Endodermal cell (in vitro differentiated cells): ENCODE measurements around the gene TNPO3. TPM values are rescaled to one million over a fixed set of nuclear protein-coding genes. Genes with fewer than 3 reads are reported as not detected.

ENCODE experiments used
- DNase-seq: peaks from one replicate; pipeline ENCODE4 v3.0.0-alpha.2; 2017
- H3K27ac ChIP-seq: 2 replicates; pipeline ENCODE4 v1.5.1; 2013; ENCODE audit warnings: mild to moderate bottlenecking, low read depth, low read length, moderate library complexity
- H3K27me3 ChIP-seq: 2 replicates; pipeline ENCODE4 v1.6.1; 2013; ENCODE audit warnings: mild to moderate bottlenecking, low read length, moderate library complexity; ENCODE audit not compliant: insufficient read depth, control insufficient read depth, poor library complexity, severe bottlenecking
- H3K36me3 ChIP-seq: 2 replicates; pipeline ENCODE4 v1.7.0; 2013; ENCODE audit warnings: mild to moderate bottlenecking, low read length, moderate library complexity; ENCODE audit not compliant: control insufficient read depth, insufficient read depth
- H3K4me1 ChIP-seq: one replicate; pipeline ENCODE4 v1.7.0; 2013; ENCODE audit warnings: low read length; ENCODE audit not compliant: control insufficient read depth, insufficient read depth
- H3K4me3 ChIP-seq: 2 replicates; pipeline ENCODE4 v1.5.1; 2013; ENCODE audit warnings: mild to moderate bottlenecking, low read length, moderate library complexity
- H3K9ac ChIP-seq: 2 replicates; pipeline ENCODE4 v1.6.1; 2013; ENCODE audit warnings: mild to moderate bottlenecking, low read length, moderate library complexity; ENCODE audit not compliant: poor library complexity, severe bottlenecking; ENCODE audit errors: extremely low read depth
- H3K9me3 ChIP-seq: 2 replicates; pipeline ENCODE4 v1.6.1; 2013; ENCODE audit warnings: mild to moderate bottlenecking, low read length, moderate library complexity; ENCODE audit not compliant: control insufficient read depth
- H3K27ac Mint-ChIP-seq: 2 replicates; pipeline ENCODE4 v1.8.0; 2020; ENCODE audit warnings: mixed read lengths
- H3K27me3 Mint-ChIP-seq: 2 replicates; pipeline ENCODE4 v1.8.0; 2021; ENCODE audit warnings: mild to moderate bottlenecking, mixed read lengths; ENCODE audit not compliant: insufficient read depth
- H3K36me3 Mint-ChIP-seq: 2 replicates; pipeline ENCODE4 v1.8.0; 2020; ENCODE audit warnings: low read depth, mixed read lengths
- H3K4me1 Mint-ChIP-seq: 2 replicates; pipeline ENCODE4 v1.8.0; 2020; ENCODE audit warnings: mixed read lengths
- H3K4me3 Mint-ChIP-seq: 2 replicates; pipeline ENCODE4 v1.8.0; 2020; ENCODE audit warnings: mild to moderate bottlenecking, moderate library complexity, mixed read lengths
- H3K9me3 Mint-ChIP-seq: 2 replicates; pipeline ENCODE4 v1.8.0; 2020; ENCODE audit warnings: mild to moderate bottlenecking, mixed read lengths
- WGBS, 2 experiments: methylation state at CpG; one replicate each; pipeline versions ENCODE4 v1.1.5 to v1.1.7; 2013; ENCODE audit warnings: missing lambda C conversion rate in 2 of 2, mixed read lengths in 1 of 2; ENCODE audit not compliant: insufficient coverage in 1 of 2, insufficient read length in 1 of 2; 5-methylcytosine and 5-hydroxymethylcytosine counted together
- total RNA-seq, 2 donors: library from RNA; stranded (reverse); fragmentation: NEBNext Ultra II Directional in 1 of 2; extraction: Animal tissue kit (Norgen Biotek cat#: 25700) in 1 of 2; gene quantifications; 2 replicates in 1 of 2; 3 replicates in 1 of 2; pipeline ENCODE4 v1.2.1, GENCODE V29; 2021
- TF ChIP-seq, protein P1 (sequence below): fragments of 200-600 bp; sonication (generic); conservative IDR thresholded peaks from 2 replicates; pipeline ENCODE4 v1.5.0; 2021; ENCODE audit warnings: antibody characterized with exemption, mild to moderate bottlenecking

TNPO3 gene
- total RNA-seq, 2 donors from 2014 or later, result 68.0 to 73.1 TPM

DNA sequence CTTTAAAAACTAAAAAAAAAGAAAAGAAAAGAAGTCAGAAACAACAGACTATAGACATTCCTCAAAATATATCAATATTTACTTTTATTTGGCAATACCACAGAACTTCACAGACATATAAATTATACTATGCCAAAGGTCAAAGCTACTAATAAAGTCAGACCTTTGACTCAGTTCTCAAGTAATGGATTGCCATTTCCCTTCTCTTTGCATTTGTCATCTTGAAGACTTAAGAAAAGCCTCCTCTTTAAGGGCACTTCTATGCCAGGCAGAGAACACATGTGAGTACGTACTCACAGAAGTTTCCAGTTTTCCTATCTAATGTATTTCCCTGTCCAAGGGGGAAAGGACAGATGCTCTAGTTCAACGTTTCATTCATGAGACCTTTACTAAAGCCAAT lies 37.6 kb downstream of the TNPO3 start:
- Mint-ChIP-seq H3K9me3 (no peaks in the 10 kb centered on the region), H3K4me3 (no peak overlapping the region), H3K4me1 (no peaks in the 10 kb centered on the region), H3K27ac (no peak overlapping the region), H3K36me3 (peaks cover 29% of the 10 kb centered on the region), H3K27me3 (no peaks in the 10 kb centered on the region)
- no peaks in the 10 kb centered on the region for H3K9me3 ChIP-seq
- H3K36me3 ChIP-seq, result peaks cover 59% of the 10 kb centered on the region
- WGBS, 2 experiments, result 94 to 100% methylated on average over 2 of the region's 2 CpGs
- no peak overlapping the region for H3K9ac ChIP-seq
- no peak overlapping the region for H3K27ac ChIP-seq
- H3K27me3 ChIP-seq, result no peaks in the 10 kb centered on the region
- H3K4me3 ChIP-seq, result no peak overlapping the region
- no peak for DNase-seq
- TF ChIP-seq, protein P1, sequence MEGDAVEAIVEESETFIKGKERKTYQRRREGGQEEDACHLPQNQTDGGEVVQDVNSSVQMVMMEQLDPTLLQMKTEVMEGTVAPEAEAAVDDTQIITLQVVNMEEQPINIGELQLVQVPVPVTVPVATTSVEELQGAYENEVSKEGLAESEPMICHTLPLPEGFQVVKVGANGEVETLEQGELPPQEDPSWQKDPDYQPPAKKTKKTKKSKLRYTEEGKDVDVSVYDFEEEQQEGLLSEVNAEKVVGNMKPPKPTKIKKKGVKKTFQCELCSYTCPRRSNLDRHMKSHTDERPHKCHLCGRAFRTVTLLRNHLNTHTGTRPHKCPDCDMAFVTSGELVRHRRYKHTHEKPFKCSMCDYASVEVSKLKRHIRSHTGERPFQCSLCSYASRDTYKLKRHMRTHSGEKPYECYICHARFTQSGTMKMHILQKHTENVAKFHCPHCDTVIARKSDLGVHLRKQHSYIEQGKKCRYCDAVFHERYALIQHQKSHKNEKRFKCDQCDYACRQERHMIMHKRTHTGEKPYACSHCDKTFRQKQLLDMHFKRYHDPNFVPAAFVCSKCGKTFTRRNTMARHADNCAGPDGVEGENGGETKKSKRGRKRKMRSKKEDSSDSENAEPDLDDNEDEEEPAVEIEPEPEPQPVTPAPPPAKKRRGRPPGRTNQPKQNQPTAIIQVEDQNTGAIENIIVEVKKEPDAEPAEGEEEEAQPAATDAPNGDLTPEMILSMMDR, result no peak
- no peaks in the 10 kb centered on the region for H3K4me1 ChIP-seq

DNA sequence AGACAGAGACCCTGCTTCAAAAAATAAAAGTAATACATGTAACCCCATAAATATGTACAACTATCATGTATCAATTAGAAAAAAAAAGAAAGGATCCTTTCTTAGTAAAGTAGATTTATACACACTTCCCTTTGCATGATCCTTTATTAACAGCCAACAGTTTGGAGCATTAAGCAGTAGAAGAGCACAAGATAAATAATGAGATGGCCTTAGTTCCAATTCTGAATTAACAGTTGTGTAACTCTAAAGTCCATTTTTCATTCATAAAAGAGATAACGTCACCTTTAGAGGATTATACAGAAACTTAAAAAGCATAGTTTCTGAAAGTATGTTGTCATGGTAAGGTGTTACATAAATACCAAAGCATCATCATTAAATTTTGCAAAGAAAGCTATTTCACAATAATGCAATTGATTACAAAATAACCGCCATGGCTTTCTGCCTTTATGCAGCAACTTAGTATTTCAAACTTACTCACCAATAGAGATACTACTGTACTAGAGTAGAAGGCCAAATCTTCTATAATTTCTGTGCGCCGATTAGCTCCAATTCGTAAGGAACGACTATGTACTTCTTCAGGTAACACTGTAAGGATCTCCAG lies 40.3 kb downstream of the TNPO3 start:
- H3K27me3 Mint-ChIP-seq, result no peaks in the 10 kb centered on the region
- Histone ChIP-seq H3K36me3 (peaks cover 76% of the 10 kb centered on the region), H3K27ac (no peak overlapping the region), H3K9ac (no peak overlapping the region), H3K9me3 (no peaks in the 10 kb centered on the region), H3K4me1 (no peaks in the 10 kb centered on the region), H3K4me3 (no peak overlapping the region), H3K27me3 (no peaks in the 10 kb centered on the region)
- 96 to 100% methylated on average over 5 to 6 of the region's 6 CpGs for WGBS, 2 experiments
- no peak overlapping the region for H3K4me3 Mint-ChIP-seq
- DNase-seq, result no peak
- H3K4me1 Mint-ChIP-seq, result no peaks in the 10 kb centered on the region
- no peak overlapping the region for H3K27ac Mint-ChIP-seq
- H3K36me3 Mint-ChIP-seq, result peaks cover 42% of the 10 kb centered on the region
- no peaks in the 10 kb centered on the region for H3K9me3 Mint-ChIP-seq
- TF ChIP-seq, protein P1, result no peak

DNA sequence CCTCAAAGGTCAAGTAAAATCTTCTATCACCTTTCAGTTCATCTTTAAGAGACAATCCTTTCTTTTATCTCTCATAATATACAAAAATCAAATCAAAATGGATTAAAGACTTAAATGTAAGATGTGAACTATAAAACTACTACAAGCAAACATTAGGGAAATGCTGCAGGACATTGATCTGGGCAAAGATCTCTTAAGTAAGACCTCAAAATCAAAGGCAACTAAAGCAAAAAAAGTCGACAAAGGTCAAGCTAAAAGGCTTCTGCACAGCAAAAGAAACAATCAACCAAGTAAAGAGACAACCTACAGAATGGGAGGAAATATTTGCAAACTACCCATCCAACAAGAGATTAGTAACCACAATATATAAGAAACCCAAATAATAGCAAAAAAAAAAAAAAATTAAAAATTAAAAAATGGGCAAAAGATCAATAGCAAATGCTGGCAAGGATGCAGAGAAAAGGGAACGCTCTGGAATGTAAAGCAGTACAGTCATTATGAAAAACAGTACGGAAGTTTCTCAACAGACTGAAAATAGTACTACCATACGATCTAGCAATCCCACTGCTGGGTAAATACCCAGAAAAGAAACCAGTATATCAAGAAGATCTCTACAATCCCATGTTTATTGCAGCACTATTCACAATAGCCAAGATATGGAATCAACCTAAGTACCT lies 41.7 kb downstream of the TNPO3 start:
- 92 to 94% methylated on average over 3 to 4 of the region's 4 CpGs for WGBS, 2 experiments
- Mint-ChIP-seq H3K36me3 (peaks cover 44% of the 10 kb centered on the region), H3K27me3 (no peaks in the 10 kb centered on the region), H3K4me1 (no peaks in the 10 kb centered on the region), H3K27ac (no peak overlapping the region), H3K4me3 (no peak overlapping the region), H3K9me3 (no peaks in the 10 kb centered on the region)
- H3K4me1 ChIP-seq, result no peaks in the 10 kb centered on the region
- no peak overlapping the region for H3K9ac ChIP-seq
- H3K27me3 ChIP-seq, result no peaks in the 10 kb centered on the region
- H3K4me3 ChIP-seq, result no peak overlapping the region
- no peak overlapping the region for H3K27ac ChIP-seq
- TF ChIP-seq, protein P1, result no peak
- H3K36me3 ChIP-seq, result peaks cover 75% of the 10 kb centered on the region
- no peak for DNase-seq
- no peaks in the 10 kb centered on the region for H3K9me3 ChIP-seq
